HUES64 (cell line): ENCODE data around the gene UTF1.

Source experiments
- H3K27ac ChIP-seq: 2 replicates; pipeline ENCODE4 v1.7.0; 2013; ENCODE audit warnings: low read depth, low read length, inconsistent platforms
- H3K27me3 ChIP-seq: 2 replicates; pipeline ENCODE4 v1.6.1; 2013; ENCODE audit warnings: mild to moderate bottlenecking, low read length; ENCODE audit not compliant: insufficient read depth
- H3K36me3 ChIP-seq: 2 replicates; pipeline ENCODE4 v1.6.1; 2013; ENCODE audit warnings: mild to moderate bottlenecking, low read length; ENCODE audit not compliant: insufficient read depth
- H3K4me1 ChIP-seq: 2 replicates; pipeline ENCODE4 v1.6.1; 2013; ENCODE audit warnings: mild to moderate bottlenecking, low read length, moderate library complexity; ENCODE audit not compliant: insufficient read depth
- H3K4me3 ChIP-seq: 2 replicates; pipeline ENCODE4 v1.5.1; 2013; ENCODE audit warnings: mild to moderate bottlenecking, low read length, moderate library complexity
- H3K9ac ChIP-seq: 2 replicates; pipeline ENCODE4 v1.6.1; 2013; ENCODE audit warnings: mild to moderate bottlenecking, low read depth, low read length
- H3K9me3 ChIP-seq: 2 replicates; pipeline ENCODE4 v1.6.1; 2013; ENCODE audit warnings: low read depth, low read length; ENCODE audit not compliant: insufficient read depth
- WGBS: fragments of 150-250, 120-280 bp; methylation state at CpG from one replicate; pipeline ENCODE4 v1.1.7; 2013; ENCODE audit warnings: missing lambda C conversion rate; 5-methylcytosine and 5-hydroxymethylcytosine counted together

UTF1 gene

GRCh38 chr10:133276435-133277201, 46.6 kb downstream of the UTF1 start, which contains the start of gene ADAM8:
Gene ADAM8 (minus strand): TSS chr10:133276868. CDS start chr10:133276817, 51 bp downstream.
- Histone ChIP-seq H3K4me3 (peak within 1 kb of the TSS; percentile 53), H3K9me3 (no peaks in the 10 kb centered on the region), H3K27me3 (peaks cover 12% of the 10 kb centered on the region), H3K4me1 (0 out of 2 replicates have a peak, but pooled peaks cover 3% of the 10 kb centered on the region), H3K27ac (no peak within 1 kb of the TSS), H3K36me3 (peaks cover 20% of the 10 kb centered on the region), H3K9ac (no peak within 1 kb of the TSS; the same call in 1 of the 2 replicates)
- 8% methylated on average over 62 of the region's 63 CpGs for WGBS

- no peak overlapping the region for H3K27ac ChIP-seq
- no peaks in the 10 kb centered on the region for H3K9me3 ChIP-seq
- H3K4me3 ChIP-seq: peak overlapping the region; percentile 53; the same call in 1 of the 2 replicates
- H3K4me1 ChIP-seq: 0 out of 2 replicates have a peak, but pooled peaks cover 3% of the 10 kb centered on the region
- H3K27me3 ChIP-seq: peaks cover 12% of the 10 kb centered on the region
- H3K9ac ChIP-seq: no peak overlapping the region
- H3K36me3 ChIP-seq: peaks cover 28% of the 10 kb centered on the region
- WGBS: 81% methylated on average over 25 of the region's 25 CpGs
Observed at GRCh38 chr10:133277277-133277992, 47.4 kb downstream of the UTF1 start.

- peaks cover 34% of the 10 kb centered on the region for H3K36me3 ChIP-seq
- WGBS: 90% methylated on average over 12 of the region's 12 CpGs
- H3K9ac ChIP-seq: no peak overlapping the region
- no peaks in the 10 kb centered on the region for H3K9me3 ChIP-seq
- H3K4me3 ChIP-seq: no peak overlapping the region
- H3K27me3 ChIP-seq: peaks cover 12% of the 10 kb centered on the region
- no peak overlapping the region for H3K27ac ChIP-seq
- H3K4me1 ChIP-seq: 0 out of 2 replicates have a peak, but pooled peaks cover 3% of the 10 kb centered on the region
Observed at GRCh38 chr10:133277993-133278576, 48.1 kb downstream of the UTF1 start.

- peaks cover 12% of the 10 kb centered on the region for H3K27me3 ChIP-seq
- 88% methylated on average over 19 of the region's 19 CpGs for WGBS
- 0 out of 2 replicates have a peak, but pooled peaks cover 3% of the 10 kb centered on the region for H3K4me1 ChIP-seq
- H3K36me3 ChIP-seq: peaks cover 40% of the 10 kb centered on the region
- H3K27ac ChIP-seq: no peak overlapping the region
- no peak overlapping the region for H3K9ac ChIP-seq
- H3K9me3 ChIP-seq: no peaks in the 10 kb centered on the region
- H3K4me3 ChIP-seq: no peak overlapping the region
Observed at GRCh38 chr10:133278577-133279265, 48.7 kb downstream of the UTF1 start.

DNA sequence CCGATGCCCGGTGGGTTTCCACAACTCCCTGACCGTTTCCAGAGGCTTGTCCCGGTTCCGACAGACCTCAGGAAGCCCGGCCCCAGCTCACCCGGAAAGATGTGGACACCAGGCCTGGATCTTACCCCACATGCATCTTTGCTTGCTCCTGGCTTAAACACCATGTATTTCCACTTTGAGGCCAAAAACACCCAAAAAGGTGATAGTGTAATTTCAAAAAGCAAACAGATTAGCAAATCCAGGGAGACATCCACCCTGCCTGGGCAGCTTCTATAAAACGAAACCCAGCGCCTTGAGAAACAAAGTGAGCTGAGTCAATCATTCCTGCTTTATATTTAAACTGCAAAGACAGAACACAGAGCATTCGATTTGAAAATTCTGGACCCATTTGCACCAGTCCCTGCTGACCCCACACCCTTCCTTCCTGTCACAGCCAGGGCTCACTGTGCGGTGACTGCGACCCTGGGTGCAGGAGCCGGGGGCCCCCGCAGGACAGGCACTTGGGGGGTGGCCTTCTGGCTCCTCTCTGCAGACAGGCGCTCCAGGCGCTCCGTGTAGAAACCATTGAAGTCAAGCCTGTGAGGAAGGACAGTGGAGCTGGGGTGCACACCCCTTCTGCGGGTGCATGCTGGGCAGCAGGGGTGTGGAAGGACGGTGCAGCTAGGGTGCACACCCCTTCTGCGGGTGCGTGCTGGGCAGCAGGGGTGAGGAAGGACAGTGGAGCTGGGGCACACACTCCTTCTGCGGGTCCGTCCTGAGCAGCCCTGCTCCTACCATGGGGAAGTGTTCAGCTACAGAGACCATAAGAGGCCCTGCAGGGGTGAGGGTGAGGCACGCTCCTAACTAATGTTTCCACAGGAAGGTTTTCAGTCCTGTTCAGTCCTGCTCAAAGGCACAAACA, 49.6 kb downstream of the UTF1 start:
- Histone ChIP-seq H3K4me3 (no peak overlapping the region), H3K9ac (no peak overlapping the region; the same call in 1 of the 2 replicates), H3K4me1 (0 out of 2 replicates have a peak, but pooled peaks cover 3% of the 10 kb centered on the region), H3K27me3 (peaks cover 12% of the 10 kb centered on the region), H3K36me3 (peaks cover 49% of the 10 kb centered on the region), H3K9me3 (no peaks in the 10 kb centered on the region), H3K27ac (no peak overlapping the region)
- 93% methylated on average over 24 of the region's 24 CpGs for WGBS

DNA sequence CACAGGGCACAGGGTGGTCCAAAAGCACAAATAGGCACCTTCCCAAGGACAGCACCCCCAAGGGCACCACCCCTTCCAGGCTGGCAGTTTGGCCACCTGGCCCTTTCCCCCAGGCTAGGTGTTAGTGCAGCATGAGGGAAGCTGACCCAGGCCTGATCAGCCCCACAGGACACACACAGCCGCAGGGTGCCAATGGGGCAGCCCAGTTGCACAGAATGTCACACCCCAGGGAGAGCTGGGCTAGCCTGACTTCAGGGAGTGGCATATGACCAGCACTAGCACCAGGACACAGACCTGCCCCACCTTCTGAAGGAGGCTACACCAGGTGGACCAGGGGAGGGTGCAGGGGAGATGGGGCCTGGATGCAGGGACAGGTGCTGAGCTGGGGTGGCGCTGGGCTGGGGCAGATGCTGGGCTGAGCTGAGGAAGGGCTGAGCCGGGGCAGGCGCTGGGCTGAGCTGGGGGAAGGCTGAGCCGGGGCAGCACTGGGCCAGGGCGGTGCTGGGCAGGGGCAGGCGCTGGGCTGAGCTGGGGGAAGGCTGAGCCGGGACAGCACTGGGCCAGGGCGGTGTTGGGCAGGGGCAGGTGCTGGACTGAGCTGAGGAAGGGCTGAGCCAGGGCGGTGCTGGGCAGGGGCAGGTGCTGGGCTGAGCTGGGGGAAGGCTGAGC, 50.5 kb downstream of the UTF1 start:
- WGBS: 91% methylated on average over 10 of the region's 10 CpGs
- Histone ChIP-seq H3K27ac (no peak overlapping the region), H3K36me3 (peaks cover 58% of the 10 kb centered on the region)

DNA sequence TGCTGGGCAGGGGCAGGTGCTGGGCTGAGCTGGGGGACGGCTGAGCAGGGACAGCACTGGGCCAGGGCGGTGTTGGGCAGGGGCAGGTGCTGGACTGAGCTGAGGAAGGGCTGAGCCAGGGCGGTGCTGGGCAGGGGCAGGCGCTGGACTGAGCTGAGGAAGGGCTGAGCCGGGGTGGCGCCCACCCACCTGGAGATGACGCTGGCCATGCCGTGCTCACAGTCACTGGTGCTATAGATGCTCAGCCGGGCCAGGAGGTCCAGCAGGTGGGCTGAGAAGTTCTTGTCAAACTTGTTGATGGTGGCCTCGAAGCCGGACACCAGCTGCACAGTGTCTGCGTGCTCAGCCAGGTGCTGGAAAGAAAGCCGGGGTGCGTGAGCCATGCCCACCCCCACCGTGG, 51.1 kb downstream of the UTF1 start:
- H3K9me3 ChIP-seq: no peaks in the 10 kb centered on the region
- H3K9ac ChIP-seq: no peak overlapping the region
- peaks cover 6% of the 10 kb centered on the region for H3K27me3 ChIP-seq
- no peak overlapping the region for H3K27ac ChIP-seq
- H3K4me1 ChIP-seq: 0 out of 2 replicates have a peak, but pooled peaks cover 3% of the 10 kb centered on the region
- 95% methylated on average over 14 of the region's 15 CpGs for WGBS
- H3K36me3 ChIP-seq: peaks cover 64% of the 10 kb centered on the region
- no peak overlapping the region for H3K4me3 ChIP-seq

More for the DNA sequence above, 50.5 kb downstream of the UTF1 start:
- Histone ChIP-seq H3K27me3 (peaks cover 11% of the 10 kb centered on the region), H3K4me1 (0 out of 2 replicates have a peak, but pooled peaks cover 3% of the 10 kb centered on the region), H3K9ac (no peak overlapping the region), H3K9me3 (no peaks in the 10 kb centered on the region), H3K4me3 (no peak overlapping the region)
